GM19025 (cell line): ENCODE results near the gene TGFBR2.

Source experiments
- ATAC-seq: cut with Tn5 transposase; IDR thresholded peaks from one replicate; pipeline ENCODE4 v1.9.1; 2021; ENCODE audit warnings: mild to moderate bottlenecking, low read depth, moderate library complexity; ENCODE audit not compliant: unreplicated experiment

The TGFBR2 gene

DNA sequence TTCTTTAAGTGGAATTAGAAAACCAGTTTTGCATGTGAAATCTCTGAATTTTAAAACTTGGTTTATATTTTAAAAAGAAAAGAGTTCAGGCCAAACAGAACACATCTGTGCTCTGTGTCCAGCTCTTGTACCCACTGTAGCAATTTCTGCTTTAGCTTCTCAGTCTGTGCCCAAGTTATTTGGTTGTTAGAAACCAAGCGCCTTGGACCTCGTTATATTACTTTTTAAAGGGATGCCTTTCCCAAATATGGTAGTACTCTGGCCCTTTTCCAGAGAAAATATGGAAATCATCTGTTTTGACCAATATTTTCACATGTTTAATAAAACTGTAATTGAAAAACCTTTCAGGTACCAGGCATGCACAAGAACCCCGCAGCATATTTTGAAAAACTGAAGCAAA lies 27.3 kb downstream of the TGFBR2 start:
- ATAC-seq, result no peak

DNA sequence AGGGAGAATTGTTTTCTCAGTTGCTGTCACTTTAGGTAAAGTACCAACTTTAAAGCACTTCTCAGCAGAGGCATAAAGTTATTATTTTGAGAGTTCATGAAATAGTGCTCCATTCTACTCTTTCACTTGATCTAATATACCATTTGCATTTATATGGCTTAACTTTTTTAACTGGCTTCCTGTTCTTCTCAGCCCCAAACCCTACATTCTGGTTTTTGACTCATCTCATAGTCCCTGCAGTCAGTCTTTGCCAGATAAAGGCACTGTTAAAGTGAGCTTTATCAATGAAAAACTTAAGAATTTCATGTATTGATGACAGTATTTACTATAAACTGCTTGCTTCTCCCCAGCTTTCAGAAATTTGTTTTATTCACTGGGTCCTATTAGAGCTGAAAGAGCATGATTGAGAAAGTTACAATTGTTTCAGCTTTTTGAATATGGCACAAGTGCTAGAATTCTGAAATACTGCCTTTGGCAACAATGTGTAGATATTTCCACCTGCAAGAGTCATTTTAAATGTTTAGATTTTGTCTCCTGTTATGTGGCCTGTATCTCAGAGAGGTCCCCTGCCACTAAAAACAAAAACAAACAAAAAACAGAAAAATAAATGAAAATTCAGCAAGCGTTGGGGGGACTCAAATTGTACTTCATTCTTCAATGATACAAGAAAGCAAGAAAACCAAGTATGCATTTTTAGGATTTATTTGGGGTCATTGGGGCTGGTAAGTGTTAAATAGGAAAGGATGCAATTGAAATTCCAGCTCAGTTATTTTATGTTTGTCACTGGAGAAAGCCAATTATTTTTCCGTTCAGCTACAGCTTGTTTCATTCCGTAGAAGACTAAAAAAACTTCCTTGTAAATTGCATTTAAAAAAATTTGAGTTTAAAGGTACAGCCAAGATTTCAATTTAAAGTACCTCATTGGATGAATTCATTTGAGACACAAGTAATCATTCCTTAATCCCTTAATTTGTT lies 28.6 kb downstream of the TGFBR2 start:
- no peak for ATAC-seq

DNA sequence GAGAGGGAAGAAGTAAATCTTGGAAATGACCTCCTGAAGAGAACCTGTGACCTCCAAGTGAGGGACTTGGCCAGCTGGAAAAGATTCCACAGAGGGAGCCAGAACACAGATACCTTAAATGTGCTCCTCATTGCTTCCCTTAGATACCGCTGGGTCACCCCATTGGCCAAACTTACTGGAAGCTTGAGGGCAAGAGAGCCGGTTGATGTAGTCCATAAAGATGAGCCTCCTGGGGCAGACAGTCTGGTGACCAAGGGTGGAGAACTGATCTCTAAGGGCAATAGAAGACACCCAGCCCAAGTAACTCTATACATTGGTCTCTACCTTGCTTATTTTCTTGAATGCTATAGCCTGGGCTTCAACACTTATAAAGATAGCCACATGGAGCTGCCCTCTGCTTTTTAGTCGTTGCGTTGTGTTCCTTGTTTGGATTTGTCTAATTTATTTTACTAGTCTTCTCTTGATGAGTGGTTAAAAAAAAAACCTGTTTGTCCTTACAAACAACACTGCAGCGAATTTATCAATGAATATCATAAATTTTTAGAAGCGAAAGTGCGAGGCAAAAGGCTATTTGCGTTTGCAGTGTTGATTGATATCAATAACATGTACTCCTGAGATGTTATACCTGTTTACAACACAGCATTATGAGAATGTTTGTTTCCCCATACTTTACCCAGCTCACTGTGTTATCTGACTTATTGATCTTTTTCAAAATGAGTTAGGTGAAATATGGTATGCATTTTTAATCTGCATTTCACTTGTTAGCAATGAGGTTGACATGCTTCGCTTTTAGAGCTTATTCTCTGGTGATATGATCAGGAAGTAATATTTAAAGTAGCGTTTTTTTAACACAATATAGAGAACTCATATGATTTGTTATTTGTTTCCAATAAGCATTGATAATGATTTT lies 31.2 kb downstream of the TGFBR2 start:
- ATAC-seq, result no peak

DNA sequence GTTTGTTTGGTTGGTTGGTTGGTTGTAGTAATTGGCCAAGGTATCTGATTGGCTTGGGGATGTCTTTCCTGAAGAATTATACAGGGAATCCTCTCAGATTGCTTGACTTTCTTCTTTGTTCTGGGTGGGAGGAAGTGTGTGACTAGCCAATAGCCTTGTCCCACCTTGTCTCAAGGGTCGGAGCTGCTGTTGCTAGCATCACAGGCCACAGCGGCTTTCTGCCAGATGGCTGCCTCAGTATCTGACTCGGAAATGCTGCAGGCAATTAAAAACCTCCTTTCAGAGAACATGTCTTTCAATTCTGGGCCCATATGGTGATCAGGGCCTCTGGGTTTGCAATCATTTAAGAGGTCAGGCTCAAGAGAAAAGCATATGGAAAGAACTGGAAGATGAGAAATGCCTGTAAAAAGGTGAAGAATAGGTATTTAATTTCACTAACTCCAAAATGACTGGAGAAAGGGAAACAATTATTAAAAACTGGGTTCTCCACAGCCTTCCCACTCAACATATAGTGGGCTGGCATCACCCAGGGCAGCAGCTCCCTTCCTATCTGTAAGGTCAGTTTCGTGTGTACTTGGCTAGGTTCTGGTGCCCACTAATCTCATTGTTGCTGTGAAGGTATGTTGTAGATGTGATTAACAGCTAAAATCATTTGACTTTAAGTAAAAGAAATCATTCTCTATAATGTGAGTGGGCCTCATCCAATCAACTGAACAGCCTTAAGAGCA lies 32.4 kb downstream of the TGFBR2 start:
- no peak for ATAC-seq

DNA sequence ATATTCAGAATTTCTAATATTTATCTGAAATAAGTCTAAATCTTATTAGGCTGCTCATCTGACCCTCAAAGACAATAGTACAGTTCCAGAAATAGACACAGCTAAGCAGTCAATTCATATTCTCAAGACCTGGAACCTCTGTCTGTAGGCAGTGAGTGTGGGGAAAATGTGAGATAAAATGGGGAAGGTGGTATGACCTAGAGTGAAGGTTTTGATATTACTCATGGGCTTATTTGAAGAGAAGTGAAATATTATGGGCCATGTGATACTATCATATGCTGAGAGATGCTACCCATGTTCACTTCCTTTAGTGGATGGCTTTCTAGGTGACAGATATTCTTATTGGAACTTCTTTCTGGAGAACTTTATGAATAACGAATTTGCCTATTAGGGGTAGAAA lies 33.5 kb downstream of the TGFBR2 start:
- ATAC-seq, result peak; percentile 64

DNA sequence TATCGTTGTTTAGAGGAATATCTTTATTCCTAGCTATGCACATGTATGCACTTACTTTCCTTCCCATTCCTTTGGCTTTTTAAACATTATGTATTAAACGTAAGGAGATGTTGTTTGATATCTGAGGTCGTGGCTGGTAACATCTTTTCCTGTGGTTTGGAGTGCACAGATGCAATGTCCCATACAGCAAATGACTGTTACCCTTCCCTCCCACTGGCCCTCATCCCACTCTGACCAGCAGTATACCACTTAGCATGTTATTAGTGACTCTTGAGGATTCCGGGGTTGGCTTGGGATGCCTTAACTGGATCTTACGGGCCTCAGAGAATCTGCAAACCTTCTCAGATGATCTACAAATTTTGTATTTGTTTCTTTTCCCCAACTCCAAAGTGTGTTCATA lies 34.5 kb downstream of the TGFBR2 start:
- ATAC-seq, result no peak

DNA sequence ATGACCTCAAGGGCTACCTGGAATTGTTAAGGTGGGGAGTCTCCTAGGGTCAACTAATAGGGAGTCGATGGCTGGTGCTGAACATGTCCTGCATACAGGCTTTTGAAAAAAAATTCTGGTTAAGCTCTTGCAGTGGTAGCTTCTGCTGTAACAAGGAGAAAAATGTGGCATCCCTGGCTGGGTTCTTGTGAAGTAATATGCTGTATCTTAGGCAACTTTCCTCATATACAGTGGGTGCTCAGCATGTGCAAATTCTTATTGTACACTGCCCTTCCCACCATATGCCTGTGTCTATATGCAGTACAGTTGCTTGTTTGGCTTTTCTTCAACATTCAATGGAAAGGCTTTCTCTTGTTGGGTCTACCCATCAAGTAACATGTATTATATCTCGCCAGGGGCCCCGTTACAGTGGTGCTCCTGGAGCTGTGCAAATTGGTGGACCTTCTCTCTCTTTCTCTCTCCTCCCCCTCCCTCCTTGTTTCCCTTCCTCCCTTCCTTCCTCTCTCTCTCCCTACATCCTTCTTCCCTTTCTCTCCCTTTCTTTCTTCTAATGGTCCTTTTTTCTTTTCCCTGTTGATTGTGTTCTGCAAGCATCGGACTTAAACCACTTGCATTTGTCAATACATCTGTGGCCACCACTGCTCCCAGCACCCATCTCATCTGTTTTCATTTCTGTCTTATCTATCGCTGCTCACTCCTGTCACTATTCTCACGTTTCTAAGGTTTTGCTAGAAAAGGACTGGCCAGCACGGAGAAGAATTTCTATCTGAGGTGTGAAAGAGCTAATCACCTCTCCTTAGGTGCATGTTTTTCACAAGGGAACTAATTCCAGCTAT lies 35.2 kb downstream of the TGFBR2 start:
- ATAC-seq, result no peak

DNA sequence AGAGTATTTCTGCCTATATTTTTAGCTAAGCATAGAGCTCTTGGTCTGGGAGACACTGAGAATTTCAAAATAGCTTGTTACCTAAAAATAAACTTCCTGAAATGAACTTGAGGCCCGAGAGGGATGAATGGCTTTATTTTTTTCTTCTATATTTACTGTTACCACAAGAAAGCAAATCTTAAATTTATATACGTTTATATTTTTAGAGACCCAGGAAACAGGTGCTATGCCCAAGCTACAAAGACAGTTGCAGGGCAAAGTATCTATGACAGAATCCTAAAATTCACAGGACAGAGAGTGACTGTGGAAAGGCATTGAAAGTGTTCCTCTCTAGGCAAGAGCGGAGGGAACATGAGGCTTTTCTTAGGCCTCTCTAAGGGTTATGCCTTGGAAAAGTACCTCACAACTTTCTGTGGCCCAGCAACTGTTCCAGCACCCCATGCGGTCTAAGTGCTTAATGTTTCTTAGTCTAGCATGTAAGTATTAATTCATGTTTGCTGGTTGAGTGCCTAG lies 36.5 kb downstream of the TGFBR2 start:
- ATAC-seq, result no peak

DNA sequence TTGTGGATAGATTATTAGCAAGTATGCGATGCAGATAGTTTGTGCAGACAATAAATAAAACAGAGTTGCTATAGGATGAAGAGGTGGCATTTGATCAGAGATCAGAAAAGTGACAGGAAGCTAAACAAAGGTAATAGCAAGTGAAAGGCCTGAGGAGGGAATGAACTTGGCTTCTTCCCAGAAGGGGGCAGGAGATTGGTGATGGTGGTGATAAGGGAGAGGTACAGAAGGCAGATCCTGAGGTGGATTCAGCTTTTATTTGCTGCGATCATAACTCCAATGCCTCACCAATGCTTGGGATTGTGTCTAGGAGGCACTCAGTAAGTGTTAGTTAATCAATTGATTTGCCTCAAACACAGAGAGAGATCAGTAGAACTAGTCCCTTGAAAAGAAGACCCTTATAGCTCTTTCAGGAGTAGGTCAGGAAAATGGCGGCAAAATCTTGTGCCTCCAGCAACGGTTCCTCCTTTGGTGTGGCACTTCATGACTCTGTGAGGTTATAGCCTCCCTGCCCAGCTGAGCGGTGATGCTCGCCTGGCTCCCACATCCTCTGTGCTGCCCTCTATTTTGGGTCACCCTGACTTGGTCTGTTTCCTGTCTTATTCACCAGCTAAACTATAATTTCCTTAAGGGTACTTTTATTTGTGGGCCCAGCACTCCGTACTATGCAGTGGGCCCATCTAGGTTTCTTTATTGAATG lies 37.5 kb downstream of the TGFBR2 start:
- no peak for ATAC-seq

DNA sequence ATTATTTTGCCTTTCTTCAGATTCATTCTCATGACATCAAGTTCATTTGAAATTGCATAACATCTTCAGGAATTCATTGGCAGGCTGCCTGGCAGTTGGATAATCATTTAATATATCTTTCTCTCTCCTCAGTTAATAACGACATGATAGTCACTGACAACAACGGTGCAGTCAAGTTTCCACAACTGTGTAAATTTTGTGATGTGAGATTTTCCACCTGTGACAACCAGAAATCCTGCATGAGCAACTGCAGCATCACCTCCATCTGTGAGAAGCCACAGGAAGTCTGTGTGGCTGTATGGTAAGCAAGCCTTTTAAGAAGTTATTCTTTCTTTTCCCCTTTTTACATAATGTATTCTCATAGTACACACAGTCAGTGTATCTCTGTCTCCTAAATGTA lies 38.2 kb downstream of the TGFBR2 start:
- ATAC-seq, result peak; percentile 50

DNA sequence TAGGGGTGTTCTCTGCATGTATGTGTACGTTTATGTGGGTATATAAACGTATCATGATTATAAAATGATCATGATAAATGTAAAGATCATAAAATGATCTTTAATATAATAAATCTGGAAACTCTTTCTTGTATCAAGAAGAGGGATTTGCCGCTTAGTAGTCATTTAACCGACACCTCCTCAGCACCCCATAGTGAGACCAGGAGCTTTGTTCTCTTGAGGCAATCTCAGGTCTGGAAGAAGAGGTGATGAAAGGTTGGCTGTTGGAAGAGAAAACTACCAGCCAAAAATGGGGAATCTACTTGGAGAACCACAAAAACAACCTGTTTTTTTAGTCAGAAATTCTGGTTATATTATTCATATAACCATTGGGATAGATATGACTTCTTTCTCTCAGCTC lies 38.7 kb downstream of the TGFBR2 start:
- no peak for ATAC-seq

DNA sequence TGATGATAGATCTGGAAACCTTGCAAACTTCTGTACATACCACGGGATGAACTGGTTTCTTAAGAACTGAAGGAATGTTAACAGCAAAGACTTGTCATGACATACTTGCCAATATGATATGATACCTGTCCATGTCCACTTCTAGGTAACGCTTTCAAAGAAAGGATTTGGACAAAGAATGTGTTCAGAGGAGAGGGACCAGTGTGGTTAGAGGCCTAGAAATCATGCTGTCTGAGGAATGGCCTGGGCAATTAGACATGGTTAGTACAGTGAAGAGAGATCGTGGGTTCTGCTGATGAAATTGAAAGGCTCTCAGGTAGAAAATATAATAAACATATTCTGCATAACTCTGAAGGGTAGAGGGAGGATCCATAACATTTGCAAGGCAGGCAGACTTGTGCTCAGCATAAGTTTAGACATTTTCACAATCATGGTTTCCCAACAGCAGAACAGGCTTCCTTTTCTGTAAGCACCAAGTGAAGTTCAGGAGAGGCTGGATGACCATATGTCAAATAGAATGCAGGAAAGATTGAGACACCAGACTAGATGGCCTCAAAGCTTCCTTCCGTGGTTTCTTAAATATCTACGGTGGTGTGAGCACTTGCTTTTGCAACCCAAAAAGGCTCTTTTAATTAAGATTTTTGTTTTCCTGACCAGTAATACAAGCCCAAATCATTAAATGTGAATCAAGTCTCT lies 39.9 kb downstream of the TGFBR2 start:
- no peak for ATAC-seq

DNA sequence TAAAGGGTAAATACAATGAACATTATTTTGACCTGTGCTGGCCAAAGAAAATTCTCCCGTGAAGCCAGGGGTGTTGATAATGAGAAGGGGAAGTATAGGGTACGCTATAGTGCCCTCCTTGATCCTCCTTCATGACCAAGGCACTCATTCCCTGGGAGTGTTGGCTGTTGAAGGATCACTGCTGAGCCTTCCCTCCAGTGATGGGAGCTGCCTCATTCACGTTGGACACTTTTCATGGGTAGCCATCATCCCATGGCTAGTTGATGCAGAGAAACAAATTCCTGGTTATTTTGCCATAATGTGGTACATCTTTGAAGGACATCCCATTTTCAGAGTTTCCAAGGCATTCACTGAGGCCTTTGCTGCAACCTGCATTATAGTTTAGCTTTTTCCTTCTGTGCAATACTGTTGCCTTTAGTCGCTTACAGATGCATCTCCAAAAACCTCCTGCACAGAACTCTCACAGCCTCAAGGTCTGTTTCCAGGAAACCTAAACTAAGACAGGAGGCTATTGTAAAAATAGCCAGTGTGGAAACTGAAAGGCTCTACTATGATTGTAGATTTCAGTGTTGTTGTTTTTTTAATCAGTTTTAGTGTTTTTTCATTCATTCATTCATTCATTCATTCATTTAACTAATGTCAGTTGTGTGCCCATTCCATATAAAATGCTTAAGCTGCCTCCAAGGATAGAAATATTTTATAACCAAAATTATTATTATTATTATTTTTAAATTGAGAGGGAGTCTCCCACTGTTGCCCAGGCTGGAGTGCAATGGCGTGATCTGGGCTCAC lies 40.8 kb downstream of the TGFBR2 start:
- ATAC-seq, result no peak

DNA sequence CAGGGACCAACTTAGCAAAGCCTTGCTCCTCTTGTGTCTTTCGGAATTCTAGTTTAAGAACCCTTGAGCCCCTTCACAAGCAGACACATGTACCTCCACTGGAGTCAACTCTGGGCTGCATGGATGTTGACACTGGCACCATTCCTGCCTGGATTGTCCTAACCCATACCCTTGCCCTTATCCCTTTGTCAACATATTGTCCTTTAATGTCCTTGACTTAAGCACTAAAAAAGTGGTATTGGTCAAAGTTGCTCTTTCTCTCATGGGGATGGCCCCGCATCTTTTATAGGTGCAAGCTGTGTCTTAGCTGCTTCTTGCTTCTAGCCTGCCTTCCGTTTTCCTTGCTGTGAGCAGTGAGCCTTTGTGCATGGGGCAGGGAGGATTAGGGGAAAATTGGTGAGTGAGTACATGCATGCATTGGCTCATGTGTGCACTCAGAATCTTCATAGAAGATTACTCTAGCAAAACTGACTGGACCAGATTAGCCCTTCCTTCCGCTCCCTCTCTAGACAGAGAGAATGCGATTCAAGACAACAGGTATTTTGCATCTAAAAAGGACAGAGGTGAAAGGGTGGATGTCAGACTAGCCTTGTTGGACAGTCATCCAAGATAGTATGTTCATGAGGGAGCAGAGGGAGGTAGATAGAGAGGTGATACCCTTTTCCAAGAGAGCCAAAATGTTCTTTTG lies 42.4 kb downstream of the TGFBR2 start:
- no peak for ATAC-seq

DNA sequence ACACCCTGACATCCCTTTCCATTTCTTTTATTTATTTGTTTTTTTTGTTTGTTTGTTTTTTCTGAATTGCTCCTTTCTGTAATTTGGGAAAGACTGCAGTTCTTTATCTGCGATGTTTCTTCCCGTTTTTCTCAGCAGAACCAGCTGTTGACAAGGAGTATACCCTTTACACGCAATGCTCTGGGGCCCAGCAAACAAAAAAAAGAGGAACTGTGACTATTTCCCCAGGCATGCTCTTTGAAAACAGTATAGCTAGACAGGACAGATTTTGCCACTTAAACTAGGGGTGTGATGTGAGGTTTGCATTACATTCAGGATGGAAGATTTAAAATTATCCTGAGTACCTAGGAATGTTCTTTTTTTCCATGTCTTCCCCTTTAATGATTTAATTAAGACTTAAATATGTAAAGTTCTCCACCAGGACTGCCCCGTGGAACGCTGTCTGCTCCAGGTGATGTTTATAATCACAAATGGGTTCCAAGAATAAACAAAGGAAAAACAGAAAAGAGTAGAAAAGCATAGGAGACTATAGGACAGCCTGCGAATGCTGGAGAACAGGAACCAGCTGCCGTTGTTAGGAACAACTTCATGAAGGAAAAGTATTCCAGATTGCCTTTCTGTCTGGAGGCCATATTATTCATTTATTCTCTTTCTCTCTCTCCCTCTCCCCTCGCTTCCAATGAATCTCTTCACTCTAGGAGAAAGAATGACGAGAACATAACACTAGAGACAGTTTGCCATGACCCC lies 43.3 kb downstream of the TGFBR2 start:
- peak; percentile 51 for ATAC-seq

DNA sequence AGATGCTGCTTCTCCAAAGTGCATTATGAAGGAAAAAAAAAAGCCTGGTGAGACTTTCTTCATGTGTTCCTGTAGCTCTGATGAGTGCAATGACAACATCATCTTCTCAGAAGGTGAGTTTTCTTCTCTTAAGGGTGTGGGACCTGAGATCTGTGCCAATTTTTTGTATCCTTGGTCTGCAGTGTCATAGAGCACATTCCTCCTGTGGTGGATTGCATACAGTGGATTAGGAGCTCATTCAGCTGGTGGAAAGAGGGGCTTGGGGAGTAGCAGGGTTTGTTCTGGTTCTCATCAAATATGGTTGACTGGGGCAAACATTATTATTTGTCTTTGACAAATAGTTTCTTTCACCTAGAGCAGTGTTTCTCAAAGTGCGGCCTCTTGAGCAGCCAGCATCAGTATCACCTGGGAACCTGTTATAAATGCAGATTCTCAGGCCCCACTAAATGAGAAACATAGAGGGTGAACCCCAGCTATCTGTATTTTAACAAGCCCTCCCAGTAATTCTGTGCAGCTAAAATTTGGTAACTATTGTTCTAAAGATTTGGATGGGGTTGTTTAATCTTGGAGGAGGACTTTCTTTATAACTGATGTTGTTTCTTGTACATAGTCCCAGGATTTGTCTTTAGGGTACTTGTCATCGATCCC lies 44.1 kb downstream of the TGFBR2 start:
- no peak for ATAC-seq
